Right kidney (tissue), 1 donor: ENCODE measurements around the gene PPFIA3.
"Not testable (repeated sequence)": the region's sequence is repeated elsewhere in the genome, so short reads cannot be mapped to it uniquely, and the experiment has no call there.

ENCODE experiments used
- DNase-seq: peaks from one replicate; pipeline ENCODE4 v3.0.0-alpha.2; 2016

The PPFIA3 gene

GRCh38 chr19:49182010-49182847, 62.9 kb downstream of the PPFIA3 start:
- DNase-seq = not testable (repeated sequence)

- no peak for DNase-seq
Observed at GRCh38 chr19:49182848-49183375, 63.6 kb downstream of the PPFIA3 start.

- DNase-seq = no peak
Observed at GRCh38 chr19:49186108-49186507, 66.8 kb downstream of the PPFIA3 start.

GRCh38 chr19:49188626-49189200, 69.4 kb downstream of the PPFIA3 start:
- no peak for DNase-seq

GRCh38 chr19:49189259-49189658, 69.9 kb downstream of the PPFIA3 start:
- no peak for DNase-seq

- DNase-seq = no peak
Observed at GRCh38 chr19:49190781-49191180, 71.4 kb downstream of the PPFIA3 start.

GRCh38 chr19:49193822-49194394, 74.6 kb downstream of the PPFIA3 start:
- DNase-seq = no peak

- DNase-seq = no peak
Observed at GRCh38 chr19:49194408-49194807, 75.1 kb downstream of the PPFIA3 start.

GRCh38 chr19:49196527-49197240, 77.3 kb downstream of the PPFIA3 start:
- peak; percentile 61 for DNase-seq

- no peak for DNase-seq
Observed at GRCh38 chr19:49200238-49200862, 81.0 kb downstream of the PPFIA3 start.
